ENCODE data around the gene MAP7. TPM values are rescaled to one million over a fixed set of nuclear protein-coding genes. Genes with fewer than 3 reads are reported as not detected.
A peak's percentile ranks its signal among the peaks of the same experiment; 100 is the strongest.

MAP7 gene
- total RNA-seq, 2 donors from 2014 or later = 69.4 to 74.3 TPM

GRCh38 chr6:136529710-136530109 lies 20.5 kb downstream of the MAP7 start:
- DNase-seq = peak; percentile 51
- H3K27ac ChIP-seq = no peak overlapping the region
- intact Hi-C loops (cut with DNase I) = no loop called here
- TF ChIP-seq CTCF (IDR thresholded peaks at IDR 0.05) = no peak
- H3K4me3 ChIP-seq = no peak overlapping the region
- no peak overlapping the region for H3K9ac ChIP-seq (ENCODE audit: low read depth in 2 of 2, low read length in 2 of 2)
- H3K27me3 ChIP-seq = no peaks in the 10 kb centered on the region
- H3K4me1 ChIP-seq = no peaks in the 10 kb centered on the region
- no peaks in the 10 kb centered on the region for H3K9me3 ChIP-seq
- no peaks in the 10 kb centered on the region for H3K36me3 ChIP-seq

DNA sequence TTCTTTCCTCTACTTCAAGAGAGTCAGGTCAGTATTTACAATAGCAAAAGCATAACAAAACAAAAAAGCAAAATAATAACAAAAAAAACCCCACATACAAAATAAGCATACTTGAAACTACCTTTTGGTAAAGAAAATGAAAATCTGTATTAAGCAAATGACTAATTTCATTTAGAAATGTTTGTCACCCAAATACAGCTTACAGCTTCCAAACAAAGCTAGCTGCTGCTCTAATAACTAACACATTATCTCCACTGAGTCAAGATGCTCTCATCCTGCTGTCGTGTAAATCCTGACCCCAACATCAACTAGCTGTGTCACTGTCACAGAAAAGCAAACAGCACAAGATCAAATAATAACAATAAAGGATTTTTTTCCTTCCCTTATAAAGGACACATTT lies 21.7 kb downstream of the MAP7 start:
- no peak for TF ChIP-seq CTCF (IDR thresholded peaks at IDR 0.05)
- intact Hi-C loops (cut with DNase I) = no loop called here
- H3K4me3 ChIP-seq = no peak overlapping the region
- no peak for DNase-seq
- no peaks in the 10 kb centered on the region for H3K27me3 ChIP-seq
- no peak overlapping the region for H3K27ac ChIP-seq
- H3K36me3 ChIP-seq = no peaks in the 10 kb centered on the region
- H3K4me1 ChIP-seq = no peaks in the 10 kb centered on the region
- no peak overlapping the region for H3K9ac ChIP-seq (ENCODE audit: low read depth in 2 of 2, low read length in 2 of 2)
- H3K9me3 ChIP-seq = no peaks in the 10 kb centered on the region

GRCh38 chr6:136527831-136528230 lies 22.4 kb downstream of the MAP7 start:
- Histone ChIP-seq H3K27me3 (no peaks in the 10 kb centered on the region), H3K9me3 (no peaks in the 10 kb centered on the region), H3K36me3 (no peaks in the 10 kb centered on the region), H3K9ac (ENCODE audit: low read depth in 2 of 2, low read length in 2 of 2) (no peak overlapping the region), H3K4me1 (no peaks in the 10 kb centered on the region), H3K27ac (no peak overlapping the region), H3K4me3 (no peak overlapping the region)
- TF ChIP-seq CTCF (IDR thresholded peaks at IDR 0.05) = no peak
- DNase-seq = no peak
- intact Hi-C loops (cut with DNase I) = no loop called here

GRCh38 chr6:136526937-136527336 lies 23.3 kb downstream of the MAP7 start:
- no peak for TF ChIP-seq CTCF (IDR thresholded peaks at IDR 0.05)
- H3K36me3 ChIP-seq = no peaks in the 10 kb centered on the region
- no peak overlapping the region for H3K4me3 ChIP-seq
- no peak overlapping the region for H3K27ac ChIP-seq
- intact Hi-C loops (cut with DNase I) = no loop called here
- no peaks in the 10 kb centered on the region for H3K27me3 ChIP-seq
- no peaks in the 10 kb centered on the region for H3K4me1 ChIP-seq
- H3K9ac ChIP-seq (ENCODE audit: low read depth in 2 of 2, low read length in 2 of 2) = no peak overlapping the region
- H3K9me3 ChIP-seq = no peaks in the 10 kb centered on the region
- no peak for DNase-seq

GRCh38 chr6:136526196-136526930 lies 23.9 kb downstream of the MAP7 start:
- H3K27me3 ChIP-seq = no peaks in the 10 kb centered on the region
- no peak overlapping the region for H3K9ac ChIP-seq (ENCODE audit: low read depth in 2 of 2, low read length in 2 of 2)
- peak; percentile 14 for TF ChIP-seq CTCF (IDR thresholded peaks at IDR 0.05)

More at GRCh38 chr6:136526196-136526930, 23.9 kb downstream of the MAP7 start:
- no peaks in the 10 kb centered on the region for H3K9me3 ChIP-seq
- no peak overlapping the region for H3K27ac ChIP-seq
- H3K36me3 ChIP-seq = no peaks in the 10 kb centered on the region
- no peaks in the 10 kb centered on the region for H3K4me1 ChIP-seq
- intact Hi-C loops (cut with DNase I) = no loop called here
- DNase-seq = peak; percentile 44
- H3K4me3 ChIP-seq = no peak overlapping the region
